NCI-H748 (cell line): ENCODE results near the gene YY1.
"Not testable (repeated sequence)": the region's sequence is repeated elsewhere in the genome, so short reads cannot be mapped to it uniquely, and the experiment has no call there.

Experiments used
- DNase-seq: peaks from one replicate; lab custom pipeline; 2025; ENCODE audit not compliant: unreplicated experiment; lab: John Stamatoyannopoulos, UW

Gene YY1

DNA sequence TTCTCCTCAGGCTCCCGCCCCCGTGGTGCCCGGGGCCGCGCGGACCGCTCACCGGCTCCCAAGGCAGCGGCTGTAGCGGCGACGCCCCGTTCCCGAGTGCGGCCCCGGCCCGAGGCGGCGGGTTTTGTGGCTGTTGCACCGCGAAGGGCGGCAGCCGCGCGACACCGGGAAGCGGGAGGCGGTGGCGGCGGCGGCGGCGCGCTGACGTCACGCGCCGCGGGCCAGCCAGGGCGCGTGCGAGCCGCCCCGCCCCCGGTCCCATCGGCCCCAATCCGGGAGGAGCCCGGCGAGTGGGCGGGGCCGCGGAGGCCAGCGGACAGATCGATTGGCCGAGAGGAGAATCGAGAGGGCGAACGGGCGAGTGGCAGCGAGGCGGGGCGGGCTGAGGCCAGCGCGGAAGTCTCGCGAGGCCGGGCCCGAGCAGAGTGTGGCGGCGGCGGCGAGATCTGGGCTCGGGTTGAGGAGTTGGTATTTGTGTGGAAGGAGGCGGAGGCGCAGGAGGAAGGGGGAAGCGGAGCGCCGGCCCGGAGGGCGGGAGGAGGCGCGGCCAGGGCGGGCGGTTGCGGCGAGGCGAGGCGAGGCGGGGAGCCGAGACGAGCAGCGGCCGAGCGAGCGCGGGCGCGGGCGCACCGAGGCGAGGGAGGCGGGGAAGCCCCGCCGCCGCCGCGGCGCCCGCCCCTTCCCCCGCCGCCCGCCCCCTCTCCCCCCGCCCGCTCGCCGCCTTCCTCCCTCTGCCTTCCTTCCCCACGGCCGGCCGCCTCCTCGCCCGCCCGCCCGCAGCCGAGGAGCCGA is at the start of gene YY1:
YY1 (plus strand) TSS at position 726 of the 792 bp plus-strand sequence. CDS start 101 bp downstream, outside the sequence.
- DNase-seq: peak; percentile 99

- DNase-seq: peak; percentile 23
Observed at GRCh38 chr14:100190126-100190525, 48.8 kb upstream of the YY1 start.

GRCh38 chr14:100191584-100192249 is 47.2 kb upstream of the YY1 start:
- no peak for DNase-seq

GRCh38 chr14:100192250-100192671 is 46.7 kb upstream of the YY1 start:
- DNase-seq: no peak

- peak; percentile 100 for DNase-seq
Observed at GRCh38 chr14:100192672-100193416, 46.1 kb upstream of the YY1 start.

- DNase-seq: no peak
Observed at GRCh38 chr14:100193417-100194357, 45.3 kb upstream of the YY1 start.

DNA sequence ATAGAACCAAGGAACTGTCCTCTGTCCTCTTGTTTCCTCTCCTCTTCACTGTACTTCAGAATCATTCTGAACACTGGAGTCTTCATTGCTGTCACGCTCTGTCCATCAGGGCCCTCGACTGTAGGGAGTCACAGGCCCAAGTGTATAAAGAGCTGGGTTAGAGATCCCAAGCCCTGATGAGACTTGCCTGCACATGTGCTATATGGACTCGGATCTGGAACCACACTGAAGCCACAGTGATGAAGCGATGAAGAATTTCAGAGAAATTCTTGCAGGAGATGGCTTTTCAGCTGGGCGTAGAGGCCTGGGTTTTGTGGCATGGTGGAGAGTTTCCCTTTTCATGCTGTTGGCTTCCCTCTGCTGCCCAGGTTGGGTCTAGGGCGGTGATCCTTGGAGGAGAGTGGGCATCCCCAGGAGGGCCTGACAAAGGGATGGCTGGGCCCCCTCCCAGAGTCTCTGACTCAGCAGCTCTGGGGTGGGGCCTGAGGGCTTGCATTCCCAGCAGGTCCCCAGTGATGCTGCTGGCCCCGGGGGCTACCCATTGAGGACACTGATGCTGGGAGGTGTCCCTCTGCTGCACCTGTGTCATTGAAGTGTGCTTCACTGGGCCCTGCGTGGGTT is 39.6 kb upstream of the YY1 start:
- no peak for DNase-seq

GRCh38 chr14:100200311-100200710 is 38.6 kb upstream of the YY1 start:
- no peak for DNase-seq

- peak; percentile 39 for DNase-seq
Observed at GRCh38 chr14:100201701-100202100, 37.2 kb upstream of the YY1 start.

GRCh38 chr14:100202712-100203111 is 36.2 kb upstream of the YY1 start:
- DNase-seq: no peak

DNA sequence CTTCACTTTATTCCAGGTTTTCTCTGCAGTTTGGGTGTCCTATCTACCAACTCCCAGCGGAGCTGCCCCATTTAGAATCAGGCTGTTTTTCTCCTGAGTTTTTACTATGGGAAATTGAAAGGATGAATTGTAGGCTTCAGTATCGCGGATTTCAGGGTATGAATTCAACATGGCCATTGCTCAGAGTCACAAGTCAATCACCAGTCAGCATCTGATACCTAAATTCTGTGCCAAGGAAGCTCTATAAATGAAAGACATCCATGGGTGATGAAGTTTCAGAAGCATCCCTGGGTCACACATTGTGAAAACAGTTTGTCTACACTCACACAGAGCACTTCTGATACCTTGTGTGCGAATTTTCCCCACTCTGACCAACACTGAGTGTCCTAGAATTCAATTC is 35.8 kb upstream of the YY1 start:
- DNase-seq: no peak

DNA sequence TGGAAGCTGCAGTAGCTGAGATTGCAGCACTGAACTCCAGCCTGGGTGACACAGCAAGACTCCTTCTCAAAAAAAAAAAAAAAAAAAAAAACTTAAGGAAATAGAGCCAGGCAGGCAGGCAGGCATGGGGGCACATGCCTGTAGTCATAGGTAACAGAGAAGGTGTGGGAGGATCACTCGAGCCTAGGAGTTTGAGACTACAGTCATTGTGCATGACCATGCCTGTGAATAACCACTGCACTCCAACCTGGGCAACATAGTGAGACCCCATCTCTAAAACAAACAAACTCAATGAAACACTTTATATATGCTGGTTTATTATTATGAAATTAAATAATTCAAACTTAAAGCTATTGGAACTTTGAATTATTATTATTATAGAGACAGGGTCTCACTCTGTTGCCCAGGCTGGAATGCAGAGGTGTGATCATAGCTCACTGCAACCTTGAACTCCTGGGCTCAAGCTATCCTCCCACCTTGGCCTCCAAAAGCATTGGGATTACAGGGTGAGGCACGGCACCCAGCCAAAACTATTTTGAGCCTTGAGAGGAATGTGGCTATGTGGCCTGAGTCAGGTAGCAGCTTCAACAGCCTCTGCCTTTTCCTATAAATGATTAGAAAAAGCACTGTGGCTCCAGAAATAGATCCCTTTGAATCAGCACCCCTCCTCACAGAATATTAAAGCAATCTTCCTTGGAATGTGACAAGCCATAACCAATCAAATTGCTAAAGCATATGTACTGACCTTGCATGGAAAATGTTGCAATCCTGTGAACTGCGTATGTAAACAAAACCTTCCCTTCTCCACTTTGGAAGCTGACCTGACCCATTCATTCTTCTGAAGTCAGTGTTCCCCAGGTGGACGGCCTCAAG is 34.7 kb upstream of the YY1 start:
- no peak for DNase-seq

DNA sequence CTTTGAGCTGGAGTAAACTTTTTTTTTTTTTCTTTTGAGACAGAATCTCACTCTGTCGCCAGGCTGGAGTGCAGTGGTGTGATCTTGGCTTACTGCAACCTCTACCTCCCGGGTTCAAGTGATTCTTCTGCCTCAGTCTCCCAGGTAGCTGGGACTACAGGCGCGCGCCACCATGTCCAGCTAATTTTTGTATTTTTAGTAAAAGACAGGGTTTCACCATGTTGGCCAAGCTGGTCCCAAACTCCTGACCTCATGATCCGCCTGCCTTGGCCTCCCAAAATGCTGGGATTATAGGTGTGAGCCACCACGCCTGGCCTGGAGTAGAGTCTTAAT is 34.1 kb upstream of the YY1 start:
- DNase-seq: not testable (repeated sequence)

- not testable (repeated sequence) for DNase-seq
Observed at GRCh38 chr14:100207588-100207987, 31.4 kb upstream of the YY1 start.

GRCh38 chr14:100208136-100208535 is 30.8 kb upstream of the YY1 start:
- not testable (repeated sequence) for DNase-seq

- no peak for DNase-seq
Observed at GRCh38 chr14:100211366-100211765, 27.6 kb upstream of the YY1 start.

DNA sequence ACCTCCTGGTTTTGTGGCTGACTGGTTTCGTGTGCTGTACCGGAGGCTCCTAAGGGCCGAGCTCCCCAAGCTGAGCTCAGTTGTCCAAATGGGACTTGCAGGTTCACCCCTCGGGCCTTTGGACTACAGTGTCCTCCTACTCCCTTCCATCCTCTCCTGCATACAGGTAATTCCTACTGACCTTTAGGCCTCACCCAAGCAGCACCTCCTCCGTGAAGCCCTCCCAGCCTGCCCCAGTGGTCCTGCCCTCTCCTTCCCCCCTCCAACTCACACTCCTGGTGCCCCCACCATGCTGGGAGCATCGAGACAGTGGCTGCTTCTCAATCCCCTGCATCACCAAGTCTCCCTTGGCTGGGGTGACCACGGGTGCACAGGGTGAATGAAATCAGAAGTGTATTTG is 27.1 kb upstream of the YY1 start:
- DNase-seq: no peak

DNA sequence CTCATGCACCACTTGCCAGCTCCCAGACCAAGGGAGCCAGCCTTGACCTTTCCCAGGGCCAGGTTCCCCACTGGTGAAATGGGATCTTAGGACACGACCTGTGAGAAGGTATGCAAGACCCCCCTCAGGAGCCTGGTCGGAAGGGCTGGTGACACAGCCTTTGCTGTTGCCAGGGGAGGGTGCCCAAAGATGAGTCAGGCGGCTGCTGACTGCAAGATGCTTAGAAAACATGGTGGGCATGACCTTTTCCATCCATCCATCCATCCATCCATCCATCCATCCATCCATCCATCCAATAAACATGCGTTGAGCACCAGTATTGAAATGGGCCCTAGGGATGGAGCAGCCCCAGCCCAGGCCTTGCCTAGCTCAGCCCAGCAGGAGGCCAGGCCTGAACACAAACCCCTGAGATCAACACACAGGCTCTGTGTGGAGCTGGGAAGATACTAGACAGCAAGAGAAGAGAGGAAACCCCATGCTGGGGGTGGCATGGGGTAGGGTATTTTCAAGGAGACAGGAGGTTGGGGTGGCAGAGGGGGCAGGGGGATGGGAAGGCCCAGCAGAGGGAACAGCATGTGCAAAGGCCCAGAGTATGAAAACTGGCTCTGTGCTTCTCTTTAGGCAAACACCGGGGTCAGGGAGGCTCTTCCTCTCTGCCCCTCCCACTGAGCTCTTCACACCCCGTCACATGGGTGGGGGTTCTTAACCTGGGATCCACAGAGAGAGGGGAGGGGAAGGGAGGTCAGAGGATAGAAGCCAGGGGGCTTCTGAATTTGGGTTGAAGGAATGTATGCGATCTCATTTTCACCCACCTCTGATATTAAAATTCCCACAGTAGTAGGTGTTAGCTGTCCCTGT is 26.2 kb upstream of the YY1 start:
- DNase-seq: no peak

GRCh38 chr14:100213587-100213955 is 25.4 kb upstream of the YY1 start:
- DNase-seq: no peak
